ENCODE data around the gene GTPBP1. TPM values are rescaled to one million over a fixed set of nuclear protein-coding genes. Genes with fewer than 3 reads are reported as not detected.

The GTPBP1 gene
- total RNA-seq, 1 experiment from 2014 or later: 108 TPM

DNA sequence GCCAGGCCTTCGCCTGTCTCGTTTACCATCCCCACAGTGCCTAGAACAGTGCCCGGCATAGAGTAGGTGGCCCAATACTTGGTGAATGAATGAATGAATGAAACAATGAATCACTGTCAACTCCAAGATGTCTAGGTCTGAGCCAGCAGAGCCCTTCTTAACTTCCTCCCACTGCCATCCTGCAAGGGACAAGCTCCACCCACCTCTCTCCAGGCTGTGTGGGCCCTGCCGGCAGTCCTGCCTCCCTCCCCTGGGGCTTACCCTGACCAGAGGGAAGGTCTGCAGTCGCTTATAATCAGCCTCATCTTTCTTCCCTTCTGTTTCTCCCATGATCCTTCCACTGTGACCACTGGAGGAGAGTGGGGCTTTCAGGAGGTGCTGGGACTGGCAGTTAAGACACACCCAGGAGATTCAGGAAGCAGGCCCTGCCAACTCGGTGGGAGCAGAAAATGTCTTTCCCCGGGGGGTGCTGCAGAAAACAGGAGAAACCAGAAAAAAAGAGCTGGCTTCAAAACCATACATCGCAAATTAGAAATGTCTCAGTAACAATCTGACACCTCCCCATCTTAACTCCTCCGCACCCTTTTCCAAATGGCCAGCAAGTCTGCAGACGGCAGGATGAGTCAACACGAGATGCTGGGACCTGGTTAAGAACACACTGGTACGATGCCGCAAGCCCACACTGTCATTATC is 76.8 kb downstream of the GTPBP1 start:
- H2BK15ac ChIP-seq (ENCODE audit: low read depth, low read length): no peak overlapping the region
- no peak overlapping the region for H3K23ac ChIP-seq (ENCODE audit: insufficient read length, low read depth, low read length)
- no peak overlapping the region for H3K14ac ChIP-seq (ENCODE audit: insufficient read depth, low read length)
- no peaks in the 10 kb centered on the region for H3K23me2 ChIP-seq (ENCODE audit: insufficient read length, low read depth, low read length, poor library complexity, severe bottlenecking)
- peaks cover 0 to 2% (median 0%) of the 10 kb centered on the region in 3 experiments; a peak in 1 of 7 replicates for H3K36me3 Mint-ChIP-seq (ENCODE audit: insufficient read depth in 1 of 3, low read depth in 3 of 3)
- H3K27ac ChIP-seq (ENCODE audit: insufficient read length, low read depth, low read length): no peak overlapping the region
- no peak for DNase-seq
- H3K79me2 ChIP-seq (ENCODE audit: insufficient read depth, low read length): no peaks in the 10 kb centered on the region
- H4K8ac ChIP-seq (replicated peaks; ENCODE audit: insufficient read length, low read depth, low read length): no peak overlapping the region
- no peak overlapping the region for H2AFZ ChIP-seq (ENCODE audit: low read length)
- no peaks in the 10 kb centered on the region for H3K79me1 ChIP-seq (ENCODE audit: insufficient read depth, low read depth, low read length, poor library complexity, severe bottlenecking)
- H3K27ac Mint-ChIP-seq: no peak overlapping the region; a peak in 1 of 7 replicates
- WGBS (ENCODE audit: extremely low coverage, insufficient read length, low lambda C conversion rate): no CpG with 5 or more reads among the region's 13 CpGs
- H3K27me3 ChIP-seq (ENCODE audit: insufficient read depth, low read length): no peaks in the 10 kb centered on the region
- H3K27me3 Mint-ChIP-seq (ENCODE audit: low read depth): no peaks in the 10 kb centered on the region; the same call in 1 of the 2 replicates
- H3K56ac ChIP-seq (ENCODE audit: insufficient read length, low read depth, low read length): no peak overlapping the region
- H3K4me3 Mint-ChIP-seq: no peak overlapping the region
- H3K4ac ChIP-seq (ENCODE audit: low read depth, low read length): no peak overlapping the region
- TF ChIP-seq, protein P1, sequence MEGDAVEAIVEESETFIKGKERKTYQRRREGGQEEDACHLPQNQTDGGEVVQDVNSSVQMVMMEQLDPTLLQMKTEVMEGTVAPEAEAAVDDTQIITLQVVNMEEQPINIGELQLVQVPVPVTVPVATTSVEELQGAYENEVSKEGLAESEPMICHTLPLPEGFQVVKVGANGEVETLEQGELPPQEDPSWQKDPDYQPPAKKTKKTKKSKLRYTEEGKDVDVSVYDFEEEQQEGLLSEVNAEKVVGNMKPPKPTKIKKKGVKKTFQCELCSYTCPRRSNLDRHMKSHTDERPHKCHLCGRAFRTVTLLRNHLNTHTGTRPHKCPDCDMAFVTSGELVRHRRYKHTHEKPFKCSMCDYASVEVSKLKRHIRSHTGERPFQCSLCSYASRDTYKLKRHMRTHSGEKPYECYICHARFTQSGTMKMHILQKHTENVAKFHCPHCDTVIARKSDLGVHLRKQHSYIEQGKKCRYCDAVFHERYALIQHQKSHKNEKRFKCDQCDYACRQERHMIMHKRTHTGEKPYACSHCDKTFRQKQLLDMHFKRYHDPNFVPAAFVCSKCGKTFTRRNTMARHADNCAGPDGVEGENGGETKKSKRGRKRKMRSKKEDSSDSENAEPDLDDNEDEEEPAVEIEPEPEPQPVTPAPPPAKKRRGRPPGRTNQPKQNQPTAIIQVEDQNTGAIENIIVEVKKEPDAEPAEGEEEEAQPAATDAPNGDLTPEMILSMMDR (conservative IDR thresholded peaks at IDR 0.05): no peak
- H2BK120ac ChIP-seq (ENCODE audit: low read depth, low read length, poor library complexity, severe bottlenecking): no peak overlapping the region
- H4K91ac ChIP-seq (ENCODE audit: insufficient read length, low read depth, low read length): no peak overlapping the region
- H2AK5ac ChIP-seq (ENCODE audit: insufficient read length, low read length): no peak overlapping the region
- H3K18ac ChIP-seq (ENCODE audit: insufficient read length, low read depth, low read length): no peak overlapping the region
- H3K4me1 ChIP-seq (ENCODE audit: insufficient read depth, low read length): no peaks in the 10 kb centered on the region
- H3K4me1 Mint-ChIP-seq: peaks cover 8 to 13% of the 10 kb centered on the region in 2 experiments
- no peaks in the 10 kb centered on the region for H3K9me3 Mint-ChIP-seq
- H3T11ph ChIP-seq (ENCODE audit: low read length): no peak overlapping the region
- H2BK5ac ChIP-seq (ENCODE audit: insufficient read length, low read length): no peak overlapping the region
- no peak overlapping the region for H2BK12ac ChIP-seq (ENCODE audit: insufficient read length, low read depth, low read length)
- no peaks in the 10 kb centered on the region for H3K9me3 ChIP-seq (ENCODE audit: control insufficient read depth, low read depth, low read length)
- H3K4me2 ChIP-seq (ENCODE audit: insufficient read depth, insufficient read length, low read length): no peak overlapping the region
- H3K9ac ChIP-seq (ENCODE audit: extremely low read depth, insufficient read length, low read length): no peak overlapping the region
- H4K20me1 ChIP-seq (ENCODE audit: control insufficient read depth, insufficient read depth, insufficient read length): no peaks in the 10 kb centered on the region
- no peak overlapping the region for H2BK20ac ChIP-seq (ENCODE audit: low read depth, low read length, poor library complexity, severe bottlenecking)
- no peak overlapping the region for H4K5ac ChIP-seq (ENCODE audit: insufficient read length, low read depth, low read length)

Other genes starting within 250 kb of the GTPBP1 start
- 7.2 and 7.3 TPM in 2 replicates for gene KDELR3, start 237.8 kb upstream of the GTPBP1 start, total RNA-seq (2021)
- 529 and 538 TPM in 2 replicates for gene DDX17, start 199.6 kb upstream of the GTPBP1 start, total RNA-seq (2021)
- gene DMC1, start 135.8 kb upstream of the GTPBP1 start, total RNA-seq (2021): 6.1 and 6.8 TPM in 2 replicates
- gene FAM227A, start 49.6 kb upstream of the GTPBP1 start, total RNA-seq (2021): 3.6 and 4.2 TPM in 2 replicates
- 24.8 and 26.6 TPM in 2 replicates for gene CBY1, start 49.3 kb upstream of the GTPBP1 start, total RNA-seq (2021)
- gene TOMM22, start 24.0 kb upstream of the GTPBP1 start, total RNA-seq (2021): 128 TPM in 2 replicates
- gene JOSD1, start 5.0 kb upstream of the GTPBP1 start, total RNA-seq (2021): 18.3 and 19.2 TPM in 2 replicates
- gene SUN2, start 50.1 kb downstream of the GTPBP1 start, total RNA-seq (2021): 12.0 and 12.1 TPM in 2 replicates
- gene DNAL4, start 88.2 kb downstream of the GTPBP1 start, total RNA-seq (2021): 8.3 and 8.9 TPM in 2 replicates
- gene NPTXR, start 138.1 kb downstream of the GTPBP1 start, total RNA-seq (2021): 7.8 and 8.1 TPM in 2 replicates
- gene CBX6, start 166.3 kb downstream of the GTPBP1 start, total RNA-seq (2021): 31.4 and 32.8 TPM in 2 replicates

Data from H9 (cell line).